ENCODE measurements around the gene RTBDN.
"Not testable (repeated sequence)": the region's sequence is repeated elsewhere in the genome, so short reads cannot be mapped to it uniquely, and the experiment has no call there.

Gene RTBDN

GRCh38 chr19:12825254-12826131 is 8.9 kb downstream of the RTBDN start:
- no peak for DNase-seq (ENCODE audit: low spot score)
- no peak overlapping the region for H3K27ac ChIP-seq
- ChIA-PET CTCF (interaction anchor here (0.5 to 1.7 kb wide), 3 partner anchors 8 to 31 kb away, joined by 3 to 8 read pairs (median 6); no protein-coding TSS in a partner anchor), POLR2A (ENCODE audit: low non-redundant PET) (no interaction called here)
- peak; percentile 29; the same call in 1 of the 2 replicates for TF ChIP-seq CTCF (conservative IDR thresholded peaks at IDR 0.05; ENCODE audit: low read depth)

- CTCF ChIA-PET: no interaction called here
- no peak for TF ChIP-seq CTCF (conservative IDR thresholded peaks at IDR 0.05; ENCODE audit: low read depth)
- POLR2A ChIA-PET (ENCODE audit: low non-redundant PET): no interaction called here
- no peak for DNase-seq (ENCODE audit: low spot score)
- no peak overlapping the region for H3K27ac ChIP-seq
Observed at GRCh38 chr19:12821761-12822160, 12.6 kb downstream of the RTBDN start.

GRCh38 chr19:12817810-12818209 is 16.6 kb downstream of the RTBDN start:
- CTCF ChIA-PET; DNase-seq (ENCODE audit: low spot score); H3K27ac ChIP-seq; POLR2A ChIA-PET (ENCODE audit: low non-redundant PET): not testable (repeated sequence)

GRCh38 chr19:12817188-12817587 is 17.2 kb downstream of the RTBDN start:
- CTCF ChIA-PET: interaction anchor here (0.6 kb wide), 1 partner anchor 8 kb away, joined by 8 read pairs; no protein-coding TSS in a partner anchor
- H3K27ac ChIP-seq; DNase-seq (ENCODE audit: low spot score); POLR2A ChIA-PET (ENCODE audit: low non-redundant PET): not testable (repeated sequence)

- H3K27ac ChIP-seq: no peak overlapping the region
- no peak for DNase-seq (ENCODE audit: low spot score)
- no peak for TF ChIP-seq CTCF (conservative IDR thresholded peaks at IDR 0.05; ENCODE audit: low read depth)
- POLR2A ChIA-PET (ENCODE audit: low non-redundant PET): no interaction called here
- CTCF ChIA-PET: no interaction called here
Observed at GRCh38 chr19:12815088-12815487, 19.3 kb downstream of the RTBDN start.

- no peak for TF ChIP-seq CTCF (conservative IDR thresholded peaks at IDR 0.05; ENCODE audit: low read depth)
- ChIA-PET CTCF (interaction anchor here (0.6 to 1.2 kb wide), 4 partner anchors 29 to 1037 kb away, joined by 3 to 4 read pairs (median 3); no protein-coding TSS in a partner anchor), POLR2A (ENCODE audit: low non-redundant PET) (interaction anchor here (0.6 kb wide), 1 partner anchor 115 kb away, joined by 4 read pairs; no protein-coding TSS in a partner anchor)
- peak; percentile 88 for DNase-seq (ENCODE audit: low spot score)
- H3K27ac ChIP-seq: peak within 1 kb of the TSS; percentile 76
Observed at GRCh38 chr19:12806242-12807081, 27.9 kb downstream of the RTBDN start, which contains the start of gene RNASEH2A. TSS of gene RNASEH2A (plus strand) at chr19:12806584. CDS start at chr19:12806674, 90 bp downstream.

GRCh38 chr19:12804051-12804450 is 30.3 kb downstream of the RTBDN start:
- POLR2A ChIA-PET (ENCODE audit: low non-redundant PET): no interaction called here
- TF ChIP-seq CTCF (conservative IDR thresholded peaks at IDR 0.05; ENCODE audit: low read depth): no peak
- DNase-seq (ENCODE audit: low spot score): no peak
- CTCF ChIA-PET: interaction anchor here (0.7 to 1.0 kb wide), 2 partner anchors 43 to 73 kb away, joined by 3 read pairs; no protein-coding TSS in a partner anchor
- H3K27ac ChIP-seq: no peak overlapping the region

All from RWPE1 (cell line).